ENCODE results near the gene KAZN.

Gene KAZN

DNA sequence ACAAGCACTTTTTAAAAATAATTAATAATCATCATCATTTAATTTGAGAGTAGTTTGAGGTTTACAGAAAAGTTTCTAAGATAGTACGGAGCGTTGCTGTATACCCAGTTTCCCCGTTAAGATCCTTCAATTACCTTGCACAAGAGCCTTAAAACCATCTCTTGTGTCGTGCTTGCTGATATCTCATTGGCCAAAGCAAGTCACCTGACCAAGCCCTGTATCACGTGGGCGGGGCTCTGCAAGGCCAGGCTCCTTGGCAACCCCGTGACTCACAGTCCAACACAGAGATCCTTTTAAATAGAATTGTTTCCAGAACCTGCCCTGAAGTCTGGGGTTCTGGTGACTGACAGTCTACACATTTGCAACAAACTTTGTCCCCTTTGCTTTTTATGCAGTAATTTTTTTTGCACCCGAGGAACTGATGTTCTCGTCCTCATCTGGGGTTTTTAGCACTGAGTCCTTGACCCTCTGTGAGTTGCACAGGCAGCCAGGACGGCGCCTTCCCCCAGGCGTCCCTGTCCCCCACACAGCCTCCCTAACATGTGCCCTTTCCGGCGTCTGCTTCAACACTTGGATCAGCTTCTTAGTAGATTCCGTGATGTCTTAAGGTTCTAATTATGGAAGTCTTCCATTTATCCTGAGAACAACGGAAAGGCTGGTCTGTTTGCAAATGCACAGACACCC is 371.8 kb downstream of the KAZN start:
- no peak for DNase-seq

DNA sequence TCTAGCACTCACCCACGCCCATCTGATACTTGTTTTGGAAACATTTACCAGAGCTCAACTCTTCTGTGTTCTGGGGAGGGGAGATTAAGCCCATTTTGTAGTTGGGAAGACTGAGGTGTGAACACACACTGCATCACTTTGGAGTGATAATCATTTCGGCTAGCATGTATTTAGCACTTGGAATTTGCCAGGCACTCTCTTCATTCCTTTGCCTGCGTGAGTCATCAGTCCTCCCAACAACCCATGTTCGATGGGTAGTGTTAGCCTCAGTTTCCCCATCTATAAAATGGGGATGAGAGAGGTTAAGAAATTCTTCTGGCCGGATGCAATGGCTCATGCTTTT is 372.3 kb downstream of the KAZN start:
- DNase-seq: no peak

GRCh38 chr1:14971221-14971620 is 372.7 kb downstream of the KAZN start:
- no peak for DNase-seq

GRCh38 chr1:14972107-14972506 is 373.6 kb downstream of the KAZN start:
- DNase-seq: no peak

- no peak for DNase-seq
Observed at GRCh38 chr1:14973773-14974172, 375.3 kb downstream of the KAZN start.

- no peak for DNase-seq
Observed at GRCh38 chr1:14974361-14974760, 375.9 kb downstream of the KAZN start.

GRCh38 chr1:14975119-14975518 is 376.6 kb downstream of the KAZN start:
- DNase-seq: no peak

DNA sequence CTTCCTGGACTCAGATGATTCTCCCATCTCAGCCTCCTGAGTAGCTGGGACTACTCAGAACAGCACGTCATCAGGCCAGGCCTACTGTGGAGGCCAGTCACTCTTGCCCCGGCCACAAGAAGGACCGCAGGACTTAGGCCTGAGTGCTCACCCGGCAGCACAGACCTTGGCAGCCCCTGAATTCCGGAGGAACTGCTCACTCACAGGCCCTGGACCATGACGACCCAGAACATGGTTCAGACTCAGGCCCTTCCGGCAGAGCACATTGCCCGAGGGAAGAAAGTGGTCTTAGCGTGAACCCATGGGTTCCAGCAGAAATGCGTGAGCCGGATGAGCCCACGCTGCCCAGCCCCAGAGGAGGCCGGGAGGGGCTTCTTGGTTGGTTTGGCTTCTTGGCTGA is 377.8 kb downstream of the KAZN start:
- no peak for DNase-seq

GRCh38 chr1:14977338-14977931 is 378.9 kb downstream of the KAZN start:
- no peak for DNase-seq

- DNase-seq: no peak
Observed at GRCh38 chr1:14980621-14981218, 382.2 kb downstream of the KAZN start.

- DNase-seq: no peak
Observed at GRCh38 chr1:14982029-14982428, 383.5 kb downstream of the KAZN start.

- no peak for DNase-seq
Observed at GRCh38 chr1:14983277-14983676, 384.8 kb downstream of the KAZN start.

GRCh38 chr1:14986168-14986567 is 387.7 kb downstream of the KAZN start:
- DNase-seq: no peak

GRCh38 chr1:14987829-14988603 is 389.5 kb downstream of the KAZN start:
- no peak for DNase-seq

GRCh38 chr1:14988636-14989035 is 390.2 kb downstream of the KAZN start:
- DNase-seq: no peak

DNA sequence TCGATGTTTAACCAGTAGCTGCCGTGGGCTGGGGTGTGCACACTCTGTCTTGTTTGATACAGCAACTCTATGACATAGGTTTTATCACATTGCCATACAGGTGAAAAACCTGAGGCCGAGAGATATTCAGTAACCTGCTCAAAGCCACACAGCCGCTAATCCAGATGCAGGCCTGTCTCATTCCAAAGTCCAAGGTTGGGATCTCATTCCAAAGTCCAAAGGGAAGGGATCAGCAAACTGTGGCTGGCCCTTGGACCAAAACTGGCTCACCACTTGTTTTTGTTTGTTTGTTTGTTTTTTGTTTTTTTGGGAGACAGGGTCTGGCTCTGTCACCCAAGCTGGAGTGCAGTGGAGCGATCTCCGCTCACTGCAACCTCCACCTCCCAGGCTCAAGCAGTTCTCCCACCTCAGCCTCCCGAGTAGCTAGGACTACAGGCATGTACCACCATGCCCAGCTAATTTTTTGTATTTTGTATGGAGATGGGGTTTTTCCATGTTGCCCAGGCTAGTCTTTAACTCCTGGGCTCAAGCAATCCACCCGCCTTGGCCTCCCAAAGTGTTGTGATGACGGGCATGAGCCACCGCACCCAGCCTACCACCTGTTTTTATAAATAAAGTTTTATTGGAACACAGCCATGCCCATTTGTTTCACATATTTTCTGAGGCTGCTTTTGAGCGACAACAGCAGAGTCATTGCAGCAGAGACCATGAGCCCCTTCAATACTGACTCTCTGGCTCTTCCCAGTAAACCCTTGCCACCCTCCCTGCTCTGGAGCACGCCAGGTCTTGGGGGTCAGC is 391.6 kb downstream of the KAZN start:
- no peak for DNase-seq

DNA sequence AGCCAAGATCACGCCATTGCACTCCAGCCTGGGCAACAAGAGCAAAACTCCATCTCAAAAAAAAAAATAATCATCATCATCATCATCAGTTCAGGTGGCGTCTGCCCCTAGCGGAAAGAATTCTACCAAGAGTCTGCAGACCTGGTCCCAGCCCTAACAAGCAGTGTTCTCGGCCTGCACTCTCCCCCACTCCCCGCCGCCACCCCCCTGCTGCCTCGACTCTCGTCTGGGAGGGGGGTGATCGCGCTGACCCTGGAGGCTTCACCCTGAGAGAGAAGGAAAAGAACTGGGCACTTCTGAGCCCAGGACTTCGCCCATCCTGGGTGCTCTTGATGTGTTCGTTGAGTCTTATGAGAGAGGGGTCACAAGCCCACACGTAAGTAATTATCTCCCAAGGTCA is 394.9 kb downstream of the KAZN start:
- no peak for DNase-seq

- DNase-seq: no peak
Observed at GRCh38 chr1:14994148-14994547, 395.7 kb downstream of the KAZN start.

DNA sequence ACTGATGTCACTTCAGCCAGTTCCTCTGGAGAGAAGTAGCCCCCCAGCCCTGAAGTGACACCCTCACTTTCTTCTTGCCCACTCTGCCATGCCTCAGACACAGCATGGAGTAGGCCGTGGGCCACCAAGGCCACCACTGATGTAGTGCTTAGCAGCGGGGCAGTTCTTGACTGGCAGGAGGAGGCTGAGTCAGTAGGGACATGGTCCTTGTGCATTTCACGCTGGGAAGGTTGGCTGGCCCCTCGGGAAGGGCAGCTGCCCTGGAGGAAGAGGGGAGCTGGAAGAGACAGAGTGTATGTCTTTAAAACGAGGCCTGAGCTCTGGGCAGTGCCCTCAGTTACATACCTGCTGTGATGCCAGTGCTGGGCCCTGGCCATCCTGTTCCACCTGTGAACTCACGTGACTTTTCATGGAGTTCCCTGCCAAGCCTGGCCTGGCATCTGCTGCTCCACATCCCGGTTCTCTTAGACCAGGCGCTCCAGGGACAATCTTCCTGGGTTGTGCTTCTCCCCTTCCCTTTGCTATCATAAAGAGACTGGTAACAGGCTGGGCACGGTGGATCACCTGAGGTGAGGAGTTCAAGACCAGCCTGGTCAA is 396.5 kb downstream of the KAZN start:
- no peak for DNase-seq

GRCh38 chr1:14996133-14997050 is 397.9 kb downstream of the KAZN start:
- DNase-seq: no peak

DNA sequence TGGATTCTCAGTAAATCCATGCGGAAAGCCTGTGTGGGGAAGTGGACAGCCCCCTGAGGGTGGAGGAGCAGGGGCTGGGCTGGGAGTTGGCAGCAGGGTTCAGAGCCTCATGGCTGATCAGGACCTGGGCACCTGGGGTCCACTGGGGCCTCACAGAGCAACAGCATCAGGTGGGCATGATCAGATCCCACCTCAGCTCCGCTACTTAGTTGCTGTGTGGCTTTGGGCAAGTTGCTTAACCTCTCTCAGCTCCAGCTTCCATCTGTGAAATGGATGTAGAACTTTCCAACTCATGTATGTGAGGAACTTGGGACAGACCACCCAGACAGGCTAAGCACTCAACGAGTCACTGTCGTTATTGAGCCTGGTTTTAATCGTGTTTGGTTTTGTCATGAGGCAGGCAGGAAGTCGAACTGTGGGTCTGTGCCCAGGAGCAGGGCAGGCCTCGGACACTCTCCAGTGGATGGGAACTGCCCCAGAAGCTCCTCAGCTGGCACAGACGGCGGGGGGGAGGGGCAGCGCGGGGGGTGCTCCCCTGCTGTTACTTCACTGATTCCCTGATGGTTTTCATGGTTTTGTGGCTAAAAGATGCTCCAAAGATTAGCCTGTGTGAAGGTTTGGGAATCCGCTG is 399.3 kb downstream of the KAZN start:
- no peak for DNase-seq
